HepG2 (cell line): ENCODE data around the gene CCDC50. TPM values are rescaled to one million over a fixed set of nuclear protein-coding genes. Genes with fewer than 3 reads are reported as not detected.
A peak's percentile ranks its signal among the peaks of the same experiment; 100 is the strongest.

Source experiments
- AGO1 ChIP-seq: fragments of 200-400 bp; formaldehyde crosslinking; IDR thresholded peaks from 2 replicates; pipeline ENCODE4 v1.6.1; 2017; ENCODE audit warnings: mild to moderate bottlenecking, low read depth, low read length, moderate library complexity; ENCODE audit not compliant: poor library complexity, severe bottlenecking
- ATF1 ChIP-seq: IDR thresholded peaks from 2 replicates; pipeline ENCODE4 v1.6.1; 2016; ENCODE audit warnings: mild to moderate bottlenecking, control low read depth
- CREB1 ChIP-seq, 2 experiments: fragments of 450-650 bp in 1 of 2; IDR thresholded peaks; 2 replicates each; pipeline ENCODE4 v1.6.1; 2016 to 2017; ENCODE audit warnings: control low read depth in 1 of 2, mild to moderate bottlenecking in 1 of 2, missing compliant biosample characterization in 1 of 2, missing genetic modification characterization in 1 of 2
- EEA1 ChIP-seq: sonication (generic); formaldehyde crosslinking; IDR thresholded peaks from 2 replicates; pipeline ENCODE4 v1.5.1; 2020; ENCODE audit warnings: mild to moderate bottlenecking, missing genetic modification reagents, borderline replicate concordance
- FOXP1 ChIP-seq, 2 experiments: fragments of 450-650 bp in 1 of 2; IDR thresholded peaks; 2 replicates each; pipeline ENCODE4 v1.6.1; 2017 to 2018; ENCODE audit warnings: antibody characterized with exemption in 1 of 2
- GATAD2A ChIP-seq: IDR thresholded peaks from 2 replicates; pipeline ENCODE4 v1.6.1; 2016
- HNRNPLL ChIP-seq: fragments of 200-400 bp; formaldehyde crosslinking; IDR thresholded peaks from 2 replicates; pipeline ENCODE4 v1.6.1; 2017; ENCODE audit warnings: mild to moderate bottlenecking, low read depth, low read length; ENCODE audit not compliant: poor library complexity, severe bottlenecking
- JUNB ChIP-seq: sonication (generic); formaldehyde crosslinking; IDR thresholded peaks from 2 replicates; pipeline ENCODE4 v1.8.0; 2022; ENCODE audit warnings: missing genetic modification reagents, mild to moderate bottlenecking, borderline replicate concordance
- KAT2B ChIP-seq: fragments of 150-350 bp; IDR thresholded peaks from 2 replicates; pipeline ENCODE4 v1.6.1; 2014; ENCODE audit warnings: low read depth, low read length, borderline replicate concordance
- NFYB ChIP-seq: sonication (generic); formaldehyde crosslinking; IDR thresholded peaks from 2 replicates; pipeline ENCODE4 v1.4.0; 2020; ENCODE audit warnings: missing genetic modification reagents
- NR3C1 ChIP-seq: sonication (generic); formaldehyde crosslinking; IDR thresholded peaks from 2 replicates; pipeline ENCODE4 v1.4.0; 2020; ENCODE audit warnings: missing genetic modification reagents
- ONECUT2 ChIP-seq: sonication (generic); formaldehyde crosslinking; IDR thresholded peaks from 2 replicates; pipeline ENCODE4 v1.4.0; 2020; ENCODE audit warnings: missing genetic modification reagents
- RBFOX2 ChIP-seq: fragments of 200-400 bp; formaldehyde crosslinking; IDR thresholded peaks from 2 replicates; pipeline ENCODE4 v1.6.1; 2017; ENCODE audit warnings: low read depth, mild to moderate bottlenecking, low read length
- SOX5 ChIP-seq: IDR thresholded peaks from 2 replicates; pipeline ENCODE4 v1.6.1; 2016; ENCODE audit warnings: borderline replicate concordance
- YEATS2 ChIP-seq: sonication (generic); formaldehyde crosslinking; IDR thresholded peaks from 2 replicates; pipeline ENCODE4 v1.4.0; 2020; ENCODE audit warnings: missing genetic modification reagents, borderline replicate concordance
- YY1 ChIP-seq: IDR thresholded peaks from 2 replicates; pipeline ENCODE4 v1.6.1; 2011; ENCODE audit warnings: low read length, low read depth, moderate library complexity, mild to moderate bottlenecking; ENCODE audit not compliant: insufficient read depth, insufficient replicate concordance
- ZNF207 ChIP-seq: fragments of 450-650 bp; IDR thresholded peaks from 2 replicates; pipeline ENCODE4 v1.6.1; 2016; ENCODE audit warnings: antibody characterized with exemption, borderline replicate concordance
- ZNF644 ChIP-seq: IDR thresholded peaks from 2 replicates; pipeline ENCODE4 v1.6.1; 2016; ENCODE audit warnings: low read depth
- polyA plus RNA-seq, 8 experiments: library from polyadenylated mRNA; depleted of rRNA in 3 of 8; stranded (reverse) in 7 of 8; unstranded in 1 of 8; fragments of >200 nt; fragmentation: Illumina TruSeq in 4 of 8; extraction: Trizol in 4 of 8; gene quantifications; 2 replicates each; pipeline versions ENCODE4 v1.2.1 to v1.2.3, GENCODE V29; 2011 to 2016; ENCODE audit warnings: low read depth in 4 of 8, missing spikeins in 1 of 8, mixed read lengths in 1 of 8; ENCODE audit not compliant: insufficient read depth in 1 of 8
- total RNA-seq, 5 experiments: library from RNA; depleted of rRNA; stranded (reverse); fragments of >200 nt; fragmentation: Illumina TruSeq; extraction: Trizol; gene quantifications; 2 replicates each; pipeline ENCODE4 v1.2.3, GENCODE V29; 2016; ENCODE audit warnings: low read depth in 1 of 5
- TF ChIP-seq, protein P1 (sequence below): sonication (generic); formaldehyde crosslinking; conservative IDR thresholded peaks from 2 replicates; pipeline ENCODE4 v1.4.0; 2020; ENCODE audit warnings: mild to moderate bottlenecking, missing genetic modification reagents, moderate library complexity
- TF ChIP-seq, protein P2 (sequence below): sonication (generic); formaldehyde crosslinking; IDR thresholded peaks from 2 replicates; pipeline ENCODE4 v1.4.0; 2020; ENCODE audit warnings: missing genetic modification reagents
- TF ChIP-seq, protein P3 (sequence below): sonication (generic); formaldehyde crosslinking; IDR thresholded peaks from 2 replicates; pipeline ENCODE4 v1.8.0; 2022; ENCODE audit warnings: mild to moderate bottlenecking, missing genetic modification reagents, moderate library complexity
- TF ChIP-seq, protein P4 (sequence below): sonication (generic); formaldehyde crosslinking; IDR thresholded peaks from 2 replicates; pipeline ENCODE4 v1.4.0; 2020; ENCODE audit warnings: missing genetic modification reagents

Gene CCDC50
- total and polyA plus RNA-seq, 2 of the 13 experiments (the other 11 are each of a cell fraction or from before 2014, with no cell fraction given) = 47.6 to 66.4 TPM

DNA sequence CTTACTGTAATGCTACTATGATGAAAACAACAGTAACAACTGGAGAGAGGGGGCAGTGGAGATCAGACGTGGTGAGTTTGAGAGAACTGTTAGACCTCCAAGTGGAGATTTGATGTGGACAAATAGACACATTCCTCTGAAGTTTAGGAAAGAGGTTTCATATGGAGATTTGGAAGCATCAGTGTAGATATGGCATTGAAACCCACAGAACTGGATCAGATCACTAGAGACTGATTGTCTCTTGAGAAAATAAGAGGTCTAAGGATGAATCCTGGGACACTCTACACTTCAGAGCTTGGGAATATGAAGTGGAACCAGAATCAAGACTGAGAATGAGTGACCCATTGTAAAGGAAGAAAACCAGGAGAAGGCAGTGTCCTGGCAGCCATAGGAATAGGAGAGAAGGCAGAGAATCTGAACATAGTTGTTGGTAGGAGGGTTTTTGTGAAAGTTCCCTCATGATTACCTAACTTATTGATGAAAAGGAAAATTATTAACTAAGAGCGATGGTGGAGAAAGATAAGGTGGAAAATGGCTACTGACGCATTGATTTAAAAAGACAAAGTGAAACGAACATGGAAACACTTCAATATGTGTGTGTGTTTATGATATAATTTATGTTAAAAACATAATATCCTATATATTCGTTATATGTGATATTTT lies 102.1 kb downstream of the CCDC50 start (continued):
- TF ChIP-seq GATAD2A (CRISPR knock-in tag) (peak; percentile 83), KAT2B (peak; percentile 74), ZNF644 (CRISPR knock-in tag) (peak; percentile 65), ZNF207 (no peak), YY1 (peak; percentile 18), CREB1 (IDR thresholded peaks at IDR 0.05) (no peak), CREB1 (CRISPR knock-in tag; IDR thresholded peaks at IDR 0.05) (peak; percentile 49; the same call in 1 of the 2 replicates), RBFOX2 (no peak), JUNB (CRISPR knock-in tag) (no peak), ONECUT2 (CRISPR knock-in tag) (peak; percentile 86), ATF1 (CRISPR knock-in tag) (no peak), AGO1 (no peak), NFYB (no peak), SOX5 (peak; percentile 44; the same call in 1 of the 2 replicates), EEA1 (CRISPR knock-in tag) (no peak), FOXP1 (IDR thresholded peaks at IDR 0.05) (no peak), FOXP1 (CRISPR knock-in tag; IDR thresholded peaks at IDR 0.05) (peak; percentile 64), YEATS2 (no peak), HNRNPLL (no peak), NR3C1 (CRISPR knock-in tag) (no peak)
- TF ChIP-seq, protein P1, sequence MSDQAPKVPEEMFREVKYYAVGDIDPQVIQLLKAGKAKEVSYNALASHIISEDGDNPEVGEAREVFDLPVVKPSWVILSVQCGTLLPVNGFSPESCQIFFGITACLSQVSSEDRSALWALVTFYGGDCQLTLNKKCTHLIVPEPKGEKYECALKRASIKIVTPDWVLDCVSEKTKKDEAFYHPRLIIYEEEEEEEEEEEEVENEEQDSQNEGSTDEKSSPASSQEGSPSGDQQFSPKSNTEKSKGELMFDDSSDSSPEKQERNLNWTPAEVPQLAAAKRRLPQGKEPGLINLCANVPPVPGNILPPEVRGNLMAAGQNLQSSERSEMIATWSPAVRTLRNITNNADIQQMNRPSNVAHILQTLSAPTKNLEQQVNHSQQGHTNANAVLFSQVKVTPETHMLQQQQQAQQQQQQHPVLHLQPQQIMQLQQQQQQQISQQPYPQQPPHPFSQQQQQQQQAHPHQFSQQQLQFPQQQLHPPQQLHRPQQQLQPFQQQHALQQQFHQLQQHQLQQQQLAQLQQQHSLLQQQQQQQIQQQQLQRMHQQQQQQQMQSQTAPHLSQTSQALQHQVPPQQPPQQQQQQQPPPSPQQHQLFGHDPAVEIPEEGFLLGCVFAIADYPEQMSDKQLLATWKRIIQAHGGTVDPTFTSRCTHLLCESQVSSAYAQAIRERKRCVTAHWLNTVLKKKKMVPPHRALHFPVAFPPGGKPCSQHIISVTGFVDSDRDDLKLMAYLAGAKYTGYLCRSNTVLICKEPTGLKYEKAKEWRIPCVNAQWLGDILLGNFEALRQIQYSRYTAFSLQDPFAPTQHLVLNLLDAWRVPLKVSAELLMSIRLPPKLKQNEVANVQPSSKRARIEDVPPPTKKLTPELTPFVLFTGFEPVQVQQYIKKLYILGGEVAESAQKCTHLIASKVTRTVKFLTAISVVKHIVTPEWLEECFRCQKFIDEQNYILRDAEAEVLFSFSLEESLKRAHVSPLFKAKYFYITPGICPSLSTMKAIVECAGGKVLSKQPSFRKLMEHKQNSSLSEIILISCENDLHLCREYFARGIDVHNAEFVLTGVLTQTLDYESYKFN = peak; percentile 55
- TF ChIP-seq, protein P2, sequence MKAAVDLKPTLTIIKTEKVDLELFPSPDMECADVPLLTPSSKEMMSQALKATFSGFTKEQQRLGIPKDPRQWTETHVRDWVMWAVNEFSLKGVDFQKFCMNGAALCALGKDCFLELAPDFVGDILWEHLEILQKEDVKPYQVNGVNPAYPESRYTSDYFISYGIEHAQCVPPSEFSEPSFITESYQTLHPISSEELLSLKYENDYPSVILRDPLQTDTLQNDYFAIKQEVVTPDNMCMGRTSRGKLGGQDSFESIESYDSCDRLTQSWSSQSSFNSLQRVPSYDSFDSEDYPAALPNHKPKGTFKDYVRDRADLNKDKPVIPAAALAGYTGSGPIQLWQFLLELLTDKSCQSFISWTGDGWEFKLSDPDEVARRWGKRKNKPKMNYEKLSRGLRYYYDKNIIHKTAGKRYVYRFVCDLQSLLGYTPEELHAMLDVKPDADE (CRISPR knock-in tag) = no peak
- TF ChIP-seq, protein P3, sequence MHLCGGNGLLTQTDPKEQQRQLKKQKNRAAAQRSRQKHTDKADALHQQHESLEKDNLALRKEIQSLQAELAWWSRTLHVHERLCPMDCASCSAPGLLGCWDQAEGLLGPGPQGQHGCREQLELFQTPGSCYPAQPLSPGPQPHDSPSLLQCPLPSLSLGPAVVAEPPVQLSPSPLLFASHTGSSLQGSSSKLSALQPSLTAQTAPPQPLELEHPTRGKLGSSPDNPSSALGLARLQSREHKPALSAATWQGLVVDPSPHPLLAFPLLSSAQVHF (CRISPR knock-in tag) = no peak
- TF ChIP-seq, protein P4, sequence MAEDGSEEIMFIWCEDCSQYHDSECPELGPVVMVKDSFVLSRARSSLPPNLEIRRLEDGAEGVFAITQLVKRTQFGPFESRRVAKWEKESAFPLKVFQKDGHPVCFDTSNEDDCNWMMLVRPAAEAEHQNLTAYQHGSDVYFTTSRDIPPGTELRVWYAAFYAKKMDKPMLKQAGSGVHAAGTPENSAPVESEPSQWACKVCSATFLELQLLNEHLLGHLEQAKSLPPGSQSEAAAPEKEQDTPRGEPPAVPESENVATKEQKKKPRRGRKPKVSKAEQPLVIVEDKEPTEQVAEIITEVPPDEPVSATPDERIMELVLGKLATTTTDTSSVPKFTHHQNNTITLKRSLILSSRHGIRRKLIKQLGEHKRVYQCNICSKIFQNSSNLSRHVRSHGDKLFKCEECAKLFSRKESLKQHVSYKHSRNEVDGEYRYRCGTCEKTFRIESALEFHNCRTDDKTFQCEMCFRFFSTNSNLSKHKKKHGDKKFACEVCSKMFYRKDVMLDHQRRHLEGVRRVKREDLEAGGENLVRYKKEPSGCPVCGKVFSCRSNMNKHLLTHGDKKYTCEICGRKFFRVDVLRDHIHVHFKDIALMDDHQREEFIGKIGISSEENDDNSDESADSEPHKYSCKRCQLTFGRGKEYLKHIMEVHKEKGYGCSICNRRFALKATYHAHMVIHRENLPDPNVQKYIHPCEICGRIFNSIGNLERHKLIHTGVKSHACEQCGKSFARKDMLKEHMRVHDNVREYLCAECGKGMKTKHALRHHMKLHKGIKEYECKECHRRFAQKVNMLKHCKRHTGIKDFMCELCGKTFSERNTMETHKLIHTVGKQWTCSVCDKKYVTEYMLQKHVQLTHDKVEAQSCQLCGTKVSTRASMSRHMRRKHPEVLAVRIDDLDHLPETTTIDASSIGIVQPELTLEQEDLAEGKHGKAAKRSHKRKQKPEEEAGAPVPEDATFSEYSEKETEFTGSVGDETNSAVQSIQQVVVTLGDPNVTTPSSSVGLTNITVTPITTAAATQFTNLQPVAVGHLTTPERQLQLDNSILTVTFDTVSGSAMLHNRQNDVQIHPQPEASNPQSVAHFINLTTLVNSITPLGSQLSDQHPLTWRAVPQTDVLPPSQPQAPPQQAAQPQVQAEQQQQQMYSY (CRISPR knock-in tag) = no peak
